Retinal pigment epithelial cell (primary cell): ENCODE data around the gene LOXL4.
A peak's percentile ranks its signal among the peaks of the same experiment; 100 is the strongest.

Experiments used
- DNase-seq: peaks from one replicate; pipeline ENCODE4 v3.0.0-alpha.2; 2010; ENCODE audit warnings: low read depth
- H3K4me3 ChIP-seq: 2 replicates; pipeline ENCODE4 v1.5.1; 2011; ENCODE audit warnings: mild to moderate bottlenecking, low read length, control low read depth, moderate library complexity
- CTCF ChIP-seq: conservative IDR thresholded peaks from 2 replicates; pipeline ENCODE4 v1.5.1; 2011; ENCODE audit warnings: low read depth, low read length, control low read depth, inconsistent platforms

The LOXL4 gene

GRCh38 chr10:98270786-98271185 is 2.8 kb upstream of the LOXL4 start:
- TF ChIP-seq CTCF = no peak
- H3K4me3 ChIP-seq = no peak overlapping the region
- DNase-seq = no peak

- H3K4me3 ChIP-seq = no peak overlapping the region
- TF ChIP-seq CTCF = no peak
- DNase-seq = no peak
Measured at GRCh38 chr10:98270073-98270740, 2.2 kb upstream of the LOXL4 start.

- TF ChIP-seq CTCF = no peak
- DNase-seq = peak; percentile 83
- no peak overlapping the region for H3K4me3 ChIP-seq
Measured at GRCh38 chr10:98269435-98269912, 1.5 kb upstream of the LOXL4 start.

- H3K4me3 ChIP-seq = peak overlapping the region; percentile 49
- no peak for DNase-seq
- TF ChIP-seq CTCF = no peak
Measured at GRCh38 chr10:98268694-98269431, 869 bp upstream of the LOXL4 start.

GRCh38 chr10:98267069-98267893 is 713 bp downstream of the LOXL4 start:
- peak overlapping the region; percentile 30 for H3K4me3 ChIP-seq
- no peak for DNase-seq
- no peak for TF ChIP-seq CTCF

GRCh38 chr10:98266647-98267046 is 1.3 kb downstream of the LOXL4 start:
- no peak overlapping the region for H3K4me3 ChIP-seq

More at GRCh38 chr10:98266647-98267046, 1.3 kb downstream of the LOXL4 start:
- no peak for TF ChIP-seq CTCF
- no peak for DNase-seq
